K562 (cell line): ENCODE measurements around the gene TPSG1. TPM values are rescaled to one million over a fixed set of nuclear protein-coding genes. Genes with fewer than 3 reads are reported as not detected.
A peak's percentile ranks its signal among the peaks of the same experiment; 100 is the strongest.

Experiments
- BCL6 ChIP-seq: fragments of 250-450 bp; sonication (Bioruptor Pico); IDR thresholded peaks from 2 replicates; pipeline ENCODE4 v1.4.0; 2020
- FOXO4 ChIP-seq: fragments of 450-650 bp; formaldehyde crosslinking; IDR thresholded peaks from 2 replicates; pipeline ENCODE4 v1.4.0; 2020; ENCODE audit warnings: mild to moderate bottlenecking, moderate library complexity
- HMG20B ChIP-seq: fragments of 250-450 bp; sonication (Bioruptor Pico); IDR thresholded peaks from 2 replicates; pipeline ENCODE4 v1.5.0; 2021; ENCODE audit warnings: mild to moderate bottlenecking
- MYC ChIP-seq, 2 experiments: fragments of 250-450 bp in 1 of 2; sonication (Bioruptor Pico) in 1 of 2; IDR thresholded peaks; 2 replicates each; pipeline versions ENCODE4 v1.5.1 to v1.6.1; 2012 to 2021; ENCODE audit warnings: low read depth in 2 of 2, borderline replicate concordance in 1 of 2, improper control_type of control experiment in 1 of 2, low read length in 1 of 2, mild to moderate bottlenecking in 1 of 2, moderate library complexity in 1 of 2
- THAP12 ChIP-seq: fragments of 250-450 bp; sonication (Bioruptor Pico); IDR thresholded peaks from 2 replicates; pipeline ENCODE4 v1.9.0; 2021; ENCODE audit warnings: mild to moderate bottlenecking, inconsistent platforms
- ZBED1 ChIP-seq: IDR thresholded peaks from 2 replicates; pipeline ENCODE4 v1.6.1; 2014
- ZNF324 ChIP-seq: fragments of 250-450 bp; sonication (Bioruptor Pico); IDR thresholded peaks from 2 replicates; pipeline ENCODE4 v1.4.0; 2020; ENCODE audit warnings: mild to moderate bottlenecking
- ZNF644 ChIP-seq: fragments of 200-800 bp; sonication (Bioruptor generic); IDR thresholded peaks from 2 replicates; pipeline ENCODE4 v1.6.1; 2016; ENCODE audit warnings: low read depth, missing genetic modification characterization, missing compliant biosample characterization
- polyA plus RNA-seq, 8 experiments: library from polyadenylated mRNA; depleted of rRNA in 4 of 8; stranded (reverse) in 5 of 8; unstranded in 3 of 8; fragments of >200 nt; fragmentation: Nextera tagmentation in 2 of 8; fragmentation: Illumina TruSeq in 1 of 8; extraction: Ambion mirVana in 2 of 8; extraction: Trizol in 1 of 8; gene quantifications; 2 replicates each; pipeline versions ENCODE4 v1.2.1 to v1.2.3, GENCODE V29; 2011 to 2014; ENCODE audit warnings: inconsistent platforms in 1 of 8, missing spikeins in 1 of 8
- total RNA-seq, 7 experiments: library from RNA; depleted of rRNA in 6 of 7; stranded (reverse); fragments of >200 nt in 6 of 7; fragmentation: Illumina TruSeq in 2 of 7; extraction: Trizol in 2 of 7; gene quantifications; 2 replicates each; pipeline versions ENCODE4 v1.2.1 to v1.2.3, GENCODE V29; 2011 to 2021; ENCODE audit warnings: low replicate concordance in 1 of 7
- TF ChIP-seq, protein P1 (sequence below): fragments of 250-450 bp; sonication (Bioruptor Pico); IDR thresholded peaks from 2 replicates; pipeline ENCODE4 v1.5.0; 2022; ENCODE audit warnings: mild to moderate bottlenecking
- TF ChIP-seq, protein P2 (sequence below): fragments of 450-650 bp; IDR thresholded peaks from 2 replicates; pipeline ENCODE4 v1.6.1; 2017; ENCODE audit warnings: antibody characterized with exemption, mild to moderate bottlenecking
- TF ChIP-seq, protein P3 (sequence below), 2 experiments: fragments of 450-650 bp in 1 of 2; sonication (generic) in 1 of 2; formaldehyde crosslinking in 1 of 2; IDR thresholded peaks in 1 of 2; conservative IDR thresholded peaks in 1 of 2; 2 replicates each; pipeline versions ENCODE4 v1.6.1 to v1.8.1; 2016 to 2023; ENCODE audit warnings: mild to moderate bottlenecking in 2 of 2, moderate library complexity in 2 of 2, inconsistent platforms in 1 of 2, missing genetic modification reagents in 1 of 2
- TF ChIP-seq, protein P4 (sequence below): fragments of 450-650 bp; formaldehyde crosslinking; IDR thresholded peaks from 2 replicates; pipeline ENCODE4 v1.4.0; 2020; ENCODE audit warnings: mild to moderate bottlenecking, moderate library complexity

Gene TPSG1
- total and polyA plus RNA-seq, 9 of the 15 experiments (the other 6 are each of a cell fraction or from before 2014, with no cell fraction given), result not detected

DNA sequence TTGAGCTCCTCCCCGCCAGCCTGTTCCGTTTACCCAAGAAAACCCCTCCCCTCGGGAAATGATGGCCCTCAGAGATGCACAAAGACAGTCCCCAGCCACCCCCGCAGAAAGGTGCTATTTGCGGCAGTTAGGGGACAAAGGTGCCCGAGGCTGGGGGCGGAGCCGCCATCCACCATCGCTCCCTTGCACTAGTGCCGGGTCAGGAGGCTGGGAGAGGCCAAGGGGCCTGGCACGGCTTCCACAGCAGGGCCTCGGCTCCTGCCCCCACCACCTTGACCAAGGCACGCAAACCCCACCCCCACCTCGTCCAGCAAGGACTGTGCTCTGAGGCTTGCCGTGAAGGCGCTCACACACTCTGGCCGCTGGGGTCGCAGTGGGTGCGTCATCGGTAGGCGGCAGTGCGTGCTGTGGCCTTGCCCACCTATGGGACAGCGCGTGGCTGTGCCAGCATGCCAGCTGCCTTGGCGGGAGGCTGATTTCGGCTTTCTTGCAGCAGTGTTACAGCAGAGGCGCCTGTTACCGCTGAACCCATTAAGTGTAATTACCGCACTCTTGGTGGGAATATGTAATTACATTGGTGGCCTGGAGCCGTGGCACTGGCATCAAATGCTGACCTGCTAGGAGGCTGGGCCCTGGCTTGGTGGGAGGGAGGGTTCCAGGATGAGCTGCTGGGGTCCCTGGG is 31.8 kb downstream of the TPSG1 start (continued):
- TF ChIP-seq FOXO4 (CRISPR knock-in tag) (no peak), BCL6 (no peak), THAP12 (no peak), ZBED1 (no peak), ZNF644 (tag) (no peak), ZNF324 (CRISPR knock-in tag) (no peak), MYC (IDR thresholded peaks at IDR 0.05; ENCODE audit: low read depth, low read length) (0 out of 2 replicates have a peak, but pooled peaks have one; percentile 24), MYC (CRISPR knock-in tag; IDR thresholded peaks at IDR 0.05; ENCODE audit: borderline replicate concordance, low read depth) (no peak), HMG20B (no peak)
- TF ChIP-seq, protein P1, sequence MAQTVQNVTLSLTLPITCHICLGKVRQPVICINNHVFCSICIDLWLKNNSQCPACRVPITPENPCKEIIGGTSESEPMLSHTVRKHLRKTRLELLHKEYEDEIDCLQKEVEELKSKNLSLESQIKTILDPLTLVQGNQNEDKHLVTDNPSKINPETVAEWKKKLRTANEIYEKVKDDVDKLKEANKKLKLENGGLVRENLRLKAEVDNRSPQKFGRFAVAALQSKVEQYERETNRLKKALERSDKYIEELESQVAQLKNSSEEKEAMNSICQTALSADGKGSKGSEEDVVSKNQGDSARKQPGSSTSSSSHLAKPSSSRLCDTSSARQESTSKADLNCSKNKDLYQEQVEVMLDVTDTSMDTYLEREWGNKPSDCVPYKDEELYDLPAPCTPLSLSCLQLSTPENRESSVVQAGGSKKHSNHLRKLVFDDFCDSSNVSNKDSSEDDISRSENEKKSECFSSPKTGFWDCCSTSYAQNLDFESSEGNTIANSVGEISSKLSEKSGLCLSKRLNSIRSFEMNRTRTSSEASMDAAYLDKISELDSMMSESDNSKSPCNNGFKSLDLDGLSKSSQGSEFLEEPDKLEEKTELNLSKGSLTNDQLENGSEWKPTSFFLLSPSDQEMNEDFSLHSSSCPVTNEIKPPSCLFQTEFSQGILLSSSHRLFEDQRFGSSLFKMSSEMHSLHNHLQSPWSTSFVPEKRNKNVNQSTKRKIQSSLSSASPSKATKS, result no peak
- TF ChIP-seq, protein P2, sequence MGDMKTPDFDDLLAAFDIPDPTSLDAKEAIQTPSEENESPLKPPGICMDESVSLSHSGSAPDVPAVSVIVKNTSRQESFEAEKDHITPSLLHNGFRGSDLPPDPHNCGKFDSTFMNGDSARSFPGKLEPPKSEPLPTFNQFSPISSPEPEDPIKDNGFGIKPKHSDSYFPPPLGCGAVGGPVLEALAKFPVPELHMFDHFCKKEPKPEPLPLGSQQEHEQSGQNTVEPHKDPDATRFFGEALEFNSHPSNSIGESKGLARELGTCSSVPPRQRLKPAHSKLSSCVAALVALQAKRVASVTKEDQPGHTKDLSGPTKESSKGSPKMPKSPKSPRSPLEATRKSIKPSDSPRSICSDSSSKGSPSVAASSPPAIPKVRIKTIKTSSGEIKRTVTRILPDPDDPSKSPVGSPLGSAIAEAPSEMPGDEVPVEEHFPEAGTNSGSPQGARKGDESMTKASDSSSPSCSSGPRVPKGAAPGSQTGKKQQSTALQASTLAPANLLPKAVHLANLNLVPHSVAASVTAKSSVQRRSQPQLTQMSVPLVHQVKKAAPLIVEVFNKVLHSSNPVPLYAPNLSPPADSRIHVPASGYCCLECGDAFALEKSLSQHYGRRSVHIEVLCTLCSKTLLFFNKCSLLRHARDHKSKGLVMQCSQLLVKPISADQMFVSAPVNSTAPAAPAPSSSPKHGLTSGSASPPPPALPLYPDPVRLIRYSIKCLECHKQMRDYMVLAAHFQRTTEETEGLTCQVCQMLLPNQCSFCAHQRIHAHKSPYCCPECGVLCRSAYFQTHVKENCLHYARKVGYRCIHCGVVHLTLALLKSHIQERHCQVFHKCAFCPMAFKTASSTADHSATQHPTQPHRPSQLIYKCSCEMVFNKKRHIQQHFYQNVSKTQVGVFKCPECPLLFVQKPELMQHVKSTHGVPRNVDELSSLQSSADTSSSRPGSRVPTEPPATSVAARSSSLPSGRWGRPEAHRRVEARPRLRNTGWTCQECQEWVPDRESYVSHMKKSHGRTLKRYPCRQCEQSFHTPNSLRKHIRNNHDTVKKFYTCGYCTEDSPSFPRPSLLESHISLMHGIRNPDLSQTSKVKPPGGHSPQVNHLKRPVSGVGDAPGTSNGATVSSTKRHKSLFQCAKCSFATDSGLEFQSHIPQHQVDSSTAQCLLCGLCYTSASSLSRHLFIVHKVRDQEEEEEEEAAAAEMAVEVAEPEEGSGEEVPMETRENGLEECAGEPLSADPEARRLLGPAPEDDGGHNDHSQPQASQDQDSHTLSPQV, result no peak
- TF ChIP-seq, protein P3, sequence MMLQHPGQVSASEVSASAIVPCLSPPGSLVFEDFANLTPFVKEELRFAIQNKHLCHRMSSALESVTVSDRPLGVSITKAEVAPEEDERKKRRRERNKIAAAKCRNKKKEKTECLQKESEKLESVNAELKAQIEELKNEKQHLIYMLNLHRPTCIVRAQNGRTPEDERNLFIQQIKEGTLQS (IDR thresholded peaks at IDR 0.05), result peak; percentile 48; the same call in 1 of the 2 replicates
- TF ChIP-seq, protein P3 (CRISPR knock-in tag; conservative IDR thresholded peaks at IDR 0.05), result no peak
- TF ChIP-seq, protein P4, sequence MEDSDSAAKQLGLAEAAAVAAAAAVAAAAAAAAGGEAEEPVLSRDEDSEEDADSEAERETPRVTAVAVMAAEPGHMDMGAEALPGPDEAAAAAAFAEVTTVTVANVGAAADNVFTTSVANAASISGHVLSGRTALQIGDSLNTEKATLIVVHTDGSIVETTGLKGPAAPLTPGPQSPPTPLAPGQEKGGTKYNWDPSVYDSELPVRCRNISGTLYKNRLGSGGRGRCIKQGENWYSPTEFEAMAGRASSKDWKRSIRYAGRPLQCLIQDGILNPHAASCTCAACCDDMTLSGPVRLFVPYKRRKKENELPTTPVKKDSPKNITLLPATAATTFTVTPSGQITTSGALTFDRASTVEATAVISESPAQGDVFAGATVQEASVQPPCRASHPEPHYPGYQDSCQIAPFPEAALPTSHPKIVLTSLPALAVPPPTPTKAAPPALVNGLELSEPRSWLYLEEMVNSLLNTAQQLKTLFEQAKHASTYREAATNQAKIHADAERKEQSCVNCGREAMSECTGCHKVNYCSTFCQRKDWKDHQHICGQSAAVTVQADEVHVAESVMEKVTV (CRISPR knock-in tag), result no peak
